Brain pericyte (primary cell): ENCODE data around the gene RPS6KA3.
A peak's percentile ranks its signal among the peaks of the same experiment; 100 is the strongest.
"Not testable (repeated sequence)": the region's sequence is repeated elsewhere in the genome, so short reads cannot be mapped to it uniquely, and the experiment has no call there.

Experiments used
- DNase-seq: peaks from one replicate; pipeline ENCODE4 v3.0.0-alpha.2; 2012; ENCODE audit warnings: low read depth, low spot score

The RPS6KA3 gene

GRCh38 chrX:20147561-20147960 lies 119.1 kb downstream of the RPS6KA3 start:
- no peak for DNase-seq

- DNase-seq, result no peak
Measured at GRCh38 chrX:20144491-20144890, 122.2 kb downstream of the RPS6KA3 start.

GRCh38 chrX:20143561-20143960 lies 123.1 kb downstream of the RPS6KA3 start:
- DNase-seq, result no peak

GRCh38 chrX:20143111-20143510 lies 123.6 kb downstream of the RPS6KA3 start:
- no peak for DNase-seq

GRCh38 chrX:20141281-20142220 lies 125.2 kb downstream of the RPS6KA3 start, which contains the start of gene EIF1AX:
EIF1AX (minus strand) TSS chrX:20141838; CDS start chrX:20141640, 198 bp downstream.
- DNase-seq, result peak; percentile 95

- DNase-seq, result no peak
Measured at GRCh38 chrX:20140420-20140819, 126.3 kb downstream of the RPS6KA3 start.

GRCh38 chrX:20139966-20140365 lies 126.7 kb downstream of the RPS6KA3 start:
- DNase-seq, result no peak

- no peak for DNase-seq
Measured at GRCh38 chrX:20135944-20136343, 130.8 kb downstream of the RPS6KA3 start.

- DNase-seq, result no peak
Measured at GRCh38 chrX:20132666-20133065, 134.0 kb downstream of the RPS6KA3 start.

- no peak for DNase-seq
Measured at GRCh38 chrX:20130357-20130756, 136.4 kb downstream of the RPS6KA3 start.

- DNase-seq, result no peak
Measured at GRCh38 chrX:20129547-20129946, 137.2 kb downstream of the RPS6KA3 start.

GRCh38 chrX:20128670-20129069 lies 138.0 kb downstream of the RPS6KA3 start:
- no peak for DNase-seq

GRCh38 chrX:20127440-20127839 lies 139.3 kb downstream of the RPS6KA3 start:
- not testable (repeated sequence) for DNase-seq

GRCh38 chrX:20126833-20127232 lies 139.9 kb downstream of the RPS6KA3 start:
- not testable (repeated sequence) for DNase-seq

GRCh38 chrX:20124964-20125363 lies 141.7 kb downstream of the RPS6KA3 start:
- no peak for DNase-seq

GRCh38 chrX:20118065-20118824 lies 148.5 kb downstream of the RPS6KA3 start:
- no peak for DNase-seq

GRCh38 chrX:20116577-20117240 lies 150.0 kb downstream of the RPS6KA3 start, which contains the start of gene MAP7D2:
MAP7D2 (minus strand) TSS chrX:20116907; CDS start chrX:20116879, 28 bp downstream.
- no peak for DNase-seq

- DNase-seq, result no peak
Measured at GRCh38 chrX:20116087-20116576, 150.6 kb downstream of the RPS6KA3 start.

GRCh38 chrX:20112022-20112774 lies 154.5 kb downstream of the RPS6KA3 start:
- DNase-seq, result no peak

- DNase-seq, result no peak
Measured at GRCh38 chrX:20111271-20111670, 155.4 kb downstream of the RPS6KA3 start.
